HCEC 1CT (cell line): Measurements from ENCODE around the gene DEAF1.
A peak's percentile ranks its signal among the peaks of the same experiment; 100 is the strongest.
"Not testable (repeated sequence)": the region's sequence is repeated elsewhere in the genome, so short reads cannot be mapped to it uniquely, and the experiment has no call there.

Source experiments
- DNase-seq: peaks from one replicate; pipeline ENCODE4 v3.0.0-alpha.2; 2017

DEAF1 gene

DNA sequence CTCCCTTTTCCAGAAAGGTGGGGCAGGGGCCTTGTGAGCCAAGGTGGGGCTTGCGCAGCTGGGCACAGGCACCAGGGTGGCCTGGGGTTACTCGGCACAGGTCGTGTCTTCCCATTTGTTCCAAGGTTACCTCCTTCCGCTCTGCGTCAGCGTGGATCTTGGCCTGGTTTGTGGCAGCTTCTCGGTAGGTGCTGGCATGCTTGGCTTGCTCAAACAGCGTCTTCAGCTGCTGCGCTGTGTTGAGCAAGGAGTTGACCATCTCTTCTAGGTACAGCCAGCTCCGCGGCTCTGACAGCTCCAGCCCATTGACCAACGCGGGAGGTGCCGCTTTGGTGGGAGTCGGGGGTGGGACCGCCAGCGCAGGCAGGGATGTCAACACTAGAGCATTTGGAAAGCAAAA is 20.6 kb downstream of the DEAF1 start:
- DNase-seq = no peak

DNA sequence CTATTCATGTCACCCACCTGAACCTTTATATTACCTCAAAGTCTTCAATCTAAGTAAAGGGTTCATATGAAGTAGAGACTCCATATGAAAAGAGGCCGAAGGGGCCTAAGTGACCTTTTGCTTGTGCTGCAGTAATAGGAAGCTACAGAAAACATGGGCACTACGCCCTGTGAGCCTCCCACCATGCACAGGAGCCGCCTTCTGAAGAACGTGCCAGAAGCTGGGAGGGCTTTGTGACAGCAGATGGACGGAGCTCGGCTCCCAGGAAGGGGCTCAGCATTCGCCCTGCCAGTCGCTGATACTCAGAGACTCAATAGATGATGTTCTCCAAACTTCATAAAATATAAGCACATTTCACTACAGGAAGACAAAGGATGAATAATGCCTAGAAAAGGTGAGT is 21.2 kb downstream of the DEAF1 start:
- no peak for DNase-seq

DNA sequence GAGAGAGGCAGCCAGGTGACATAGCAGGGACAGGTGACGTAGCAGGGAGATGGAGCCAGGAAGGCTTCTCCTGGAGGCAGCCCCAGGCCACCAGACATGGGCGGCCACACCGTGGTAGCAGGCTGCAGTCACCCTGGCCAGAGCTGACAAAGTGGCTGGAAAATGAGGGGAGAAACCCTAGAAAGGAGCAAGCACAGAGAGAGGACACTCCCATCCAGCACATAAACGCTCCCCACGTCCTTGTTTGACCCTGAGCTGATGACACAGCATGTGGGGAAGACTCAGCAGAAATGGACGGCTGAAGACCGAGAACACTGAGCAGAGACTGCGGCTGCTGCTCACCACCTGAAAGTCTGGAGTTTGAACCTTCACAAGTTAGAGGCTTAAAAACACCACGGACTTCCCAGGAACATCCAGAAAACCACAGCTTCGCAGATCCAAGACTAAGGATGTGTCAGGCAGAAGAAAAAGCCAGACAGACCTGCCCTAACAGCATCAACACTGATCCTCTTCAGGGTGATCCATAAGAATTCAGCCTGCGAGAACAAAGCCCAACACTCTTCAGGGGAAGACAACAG is 29.2 kb downstream of the DEAF1 start:
- peak; percentile 38 for DNase-seq

DNA sequence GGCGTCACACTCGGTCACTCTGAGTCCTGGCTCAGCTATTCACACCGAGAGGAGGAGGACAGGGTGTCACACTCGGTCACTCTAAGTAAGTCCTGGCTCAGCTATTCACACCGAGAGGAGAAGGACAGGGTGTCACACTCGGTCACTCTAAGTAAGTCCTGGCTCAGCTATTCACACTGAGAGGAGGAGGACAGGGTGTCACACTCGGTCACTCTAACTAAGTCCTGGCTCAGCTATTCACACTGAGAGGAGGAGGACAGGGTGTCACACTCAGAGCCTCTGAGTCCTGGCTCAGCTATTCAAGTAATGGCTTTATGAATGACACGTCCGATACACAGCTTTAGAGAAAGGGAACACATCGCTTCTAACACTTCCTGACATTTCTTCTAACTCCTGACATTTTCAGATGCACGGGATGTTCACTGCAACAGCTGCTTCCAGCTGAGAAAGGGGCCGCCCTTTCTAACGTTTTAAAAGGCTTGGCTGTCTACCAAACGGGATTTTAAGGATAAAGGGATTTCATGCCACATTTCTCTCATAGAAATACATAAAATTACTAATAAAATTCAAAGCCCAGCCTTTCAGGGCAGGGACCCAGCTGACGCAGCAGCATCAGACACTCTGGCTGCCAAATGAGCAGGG is 29.8 kb downstream of the DEAF1 start:
- peak; percentile 20 for DNase-seq

DNA sequence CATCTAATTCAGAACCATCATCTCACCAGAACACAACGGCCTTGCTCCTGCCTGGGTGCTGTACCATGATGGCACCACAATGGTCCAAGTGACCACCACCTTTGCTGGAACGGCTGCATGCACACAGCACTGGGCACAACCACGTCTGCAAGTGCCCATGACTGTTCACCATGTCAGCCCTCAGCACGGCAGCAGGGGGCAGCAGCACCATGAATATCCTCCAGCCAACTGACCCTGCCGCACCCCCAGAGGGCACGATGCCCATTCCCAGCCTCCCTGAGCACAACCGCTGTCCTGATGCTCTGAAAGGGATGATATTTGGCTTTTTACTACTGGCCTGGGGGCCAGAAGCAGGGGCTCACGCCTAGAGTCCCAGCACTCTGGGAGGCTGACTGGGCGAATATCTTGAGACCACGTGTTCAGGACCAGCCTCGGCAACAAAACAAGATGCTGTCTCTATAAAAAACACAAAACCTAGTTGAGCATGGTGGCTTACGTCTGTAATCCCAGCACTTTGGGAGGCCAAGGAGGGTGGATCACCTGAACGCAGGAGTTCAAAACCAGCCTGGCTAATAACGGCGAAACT is 32.2 kb downstream of the DEAF1 start:
- peak; percentile 54 for DNase-seq

DNA sequence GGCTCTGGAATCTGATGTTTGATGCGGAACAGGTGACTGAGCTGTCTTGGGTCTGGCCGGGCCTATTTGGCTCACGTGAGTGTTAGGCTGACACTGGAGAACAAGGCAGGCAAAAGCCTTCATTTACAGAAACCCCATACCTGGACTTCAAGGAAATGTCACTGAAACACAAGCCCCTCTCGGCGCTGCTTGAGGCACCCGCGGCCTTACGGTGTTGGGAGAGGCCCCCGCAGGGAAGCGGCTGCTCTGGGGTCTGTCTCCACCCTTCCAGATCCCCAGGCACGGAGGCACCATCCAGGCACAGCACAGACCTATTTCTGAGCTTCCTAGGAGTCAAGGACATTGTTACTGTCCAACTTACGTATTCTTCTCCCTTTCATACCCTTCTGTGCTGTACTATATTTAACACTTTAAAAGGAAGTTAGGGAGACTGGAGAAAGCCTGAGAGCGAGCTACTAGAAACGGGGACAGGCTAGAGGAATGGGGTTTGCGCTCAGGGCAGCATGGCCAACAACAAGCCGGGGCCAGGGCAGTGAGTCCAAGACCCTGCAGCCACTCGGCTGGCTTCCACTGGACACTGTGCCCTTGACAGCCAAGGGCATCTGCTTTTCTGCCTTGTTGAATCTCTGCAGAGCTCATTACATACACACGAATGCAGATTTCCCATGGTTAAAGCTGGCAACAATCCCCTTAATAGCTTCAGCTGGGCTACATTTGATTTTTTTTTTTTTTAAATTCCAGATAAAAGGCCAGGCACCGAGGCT is 34.2 kb downstream of the DEAF1 start:
- no peak for DNase-seq

DNA sequence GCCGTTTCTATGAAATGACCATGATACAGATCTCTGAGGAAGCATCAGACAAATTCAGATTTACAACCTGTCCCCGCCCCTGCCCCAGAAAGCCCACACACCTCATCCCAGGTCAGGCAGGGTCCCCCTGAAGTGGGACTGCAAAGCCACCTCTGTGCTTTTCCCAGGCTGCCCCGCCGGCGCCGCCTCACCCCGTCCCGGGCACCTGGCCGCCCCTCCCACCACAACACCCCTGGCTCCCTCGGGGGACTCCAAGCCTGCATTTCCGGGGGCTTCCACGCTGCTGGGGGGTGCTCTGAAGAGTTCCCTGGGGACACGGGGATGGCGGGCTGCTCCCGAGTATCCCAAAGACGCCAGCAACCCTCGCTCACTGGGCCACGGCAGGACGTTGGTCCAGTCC is 34.7 kb downstream of the DEAF1 start:
- DNase-seq = no peak

DNA sequence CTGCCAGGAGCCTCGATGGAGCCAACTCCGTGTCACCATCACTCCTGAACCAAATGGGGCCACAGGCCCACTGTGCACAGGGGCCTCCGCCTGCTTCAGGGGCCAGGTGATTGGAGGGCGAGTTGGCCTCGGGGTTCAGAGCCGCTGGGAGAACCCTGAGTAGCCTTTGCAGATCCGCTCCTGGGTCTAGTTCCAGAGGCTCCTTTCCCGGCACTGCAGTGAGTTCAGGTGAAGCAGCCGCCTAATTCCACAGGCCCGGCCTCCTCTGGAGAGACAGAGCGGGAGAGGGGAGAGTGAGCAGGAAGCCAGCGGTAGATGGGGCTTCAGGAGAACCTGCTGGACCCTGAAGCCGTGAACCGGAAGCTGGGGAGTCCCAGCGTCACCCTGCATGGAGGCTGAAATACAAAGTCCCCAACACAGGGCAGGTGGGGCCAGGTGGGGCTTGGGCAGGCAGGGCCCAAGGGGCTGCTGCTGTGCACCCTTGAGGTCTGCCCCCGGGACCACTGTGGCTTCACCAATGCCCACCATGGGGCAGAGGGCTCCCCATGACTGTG is 35.4 kb downstream of the DEAF1 start:
- DNase-seq = no peak

DNA sequence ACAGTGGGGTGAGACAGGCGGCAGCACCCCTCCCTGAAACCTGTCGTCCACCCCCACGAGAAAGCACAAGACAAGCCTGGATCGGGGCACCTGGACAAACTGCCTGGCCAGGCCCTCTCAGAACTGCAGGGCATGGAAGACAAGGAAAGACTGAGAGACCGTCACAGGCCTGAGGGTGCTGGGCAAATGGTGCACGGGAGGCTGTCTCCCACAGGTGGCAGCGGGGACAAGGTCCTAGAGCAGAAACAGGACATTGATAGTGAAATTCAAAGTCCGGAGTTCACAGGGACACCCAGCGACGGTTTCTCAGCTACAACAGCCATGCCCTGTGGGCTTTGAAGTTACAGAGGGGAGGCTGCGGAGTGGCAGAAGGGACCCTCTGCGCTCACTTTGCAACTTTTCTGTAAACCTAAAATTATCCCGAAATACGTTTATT is 37.3 kb downstream of the DEAF1 start:
- DNase-seq = no peak

DNA sequence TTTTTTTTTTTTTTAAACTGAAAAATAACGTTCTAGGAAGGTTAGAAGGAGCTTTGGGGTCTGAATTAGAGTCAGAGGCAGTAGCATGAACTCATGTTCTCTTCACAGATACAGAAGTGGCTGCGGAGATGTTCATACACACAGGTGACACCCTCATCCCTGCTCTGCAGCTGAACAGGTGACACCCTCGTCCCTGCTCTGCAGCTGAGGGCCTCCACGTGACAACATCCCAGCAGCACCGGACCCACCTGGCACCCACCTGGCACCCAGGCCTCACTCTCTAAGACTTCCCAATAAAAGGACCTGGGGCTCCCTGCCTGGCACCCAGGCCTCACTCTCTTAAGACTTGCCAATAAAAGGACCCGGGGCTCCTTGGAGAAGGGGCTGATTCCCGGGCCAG is 38.2 kb downstream of the DEAF1 start:
- DNase-seq = no peak

DNA sequence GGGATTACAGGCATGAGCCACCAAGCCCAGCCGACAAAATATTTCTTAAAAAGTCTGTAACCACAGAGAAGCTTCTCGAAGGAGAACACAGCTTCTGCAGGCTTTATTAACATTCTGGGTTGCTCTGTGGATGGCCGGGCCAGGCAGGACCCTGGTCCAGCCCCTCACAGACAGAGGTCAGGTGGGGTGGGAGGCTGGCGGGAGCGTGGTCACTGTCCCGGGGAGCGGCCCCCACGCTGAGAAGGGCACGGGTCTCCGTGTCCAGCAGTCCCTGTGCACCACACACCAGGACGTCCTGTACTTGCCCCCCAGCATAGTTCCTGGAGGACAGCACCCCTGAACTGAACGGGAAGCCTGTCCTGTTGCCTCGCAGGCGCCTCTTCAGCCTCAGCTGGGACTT is 38.6 kb downstream of the DEAF1 start:
- no peak for DNase-seq

DNA sequence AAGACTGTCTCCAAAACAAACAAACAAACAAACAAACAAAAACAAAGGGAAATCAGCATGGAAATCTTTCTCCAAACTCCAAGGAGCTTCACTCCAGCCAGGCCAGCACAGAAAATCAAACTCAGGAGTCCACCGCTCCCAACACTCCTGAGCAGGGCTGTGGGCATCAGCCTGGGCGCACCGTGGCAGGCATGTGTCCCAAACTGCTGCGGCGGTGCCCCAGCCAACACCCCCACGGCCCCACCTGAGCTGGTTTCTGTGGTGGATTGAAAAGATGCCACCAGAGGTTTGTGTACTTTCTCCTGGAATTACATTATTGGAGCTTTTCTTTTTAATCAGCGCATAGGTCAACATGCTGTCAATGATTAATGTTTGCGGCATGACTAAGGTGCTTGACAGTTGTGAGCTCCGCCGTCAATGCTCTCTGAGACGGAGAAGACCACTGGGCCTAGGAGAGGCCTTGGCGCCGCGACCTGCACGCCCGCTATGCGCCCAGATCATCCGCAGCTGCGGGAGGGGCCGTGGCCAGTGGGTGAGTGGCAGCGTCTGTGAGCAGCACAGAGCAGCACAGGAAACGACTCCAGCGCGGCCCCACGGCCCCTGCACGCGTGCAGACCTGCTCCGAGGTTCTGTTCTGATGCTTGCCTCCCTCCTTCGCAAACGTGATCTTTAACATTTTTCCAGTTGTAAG is 39.8 kb downstream of the DEAF1 start:
- DNase-seq = no peak

DNA sequence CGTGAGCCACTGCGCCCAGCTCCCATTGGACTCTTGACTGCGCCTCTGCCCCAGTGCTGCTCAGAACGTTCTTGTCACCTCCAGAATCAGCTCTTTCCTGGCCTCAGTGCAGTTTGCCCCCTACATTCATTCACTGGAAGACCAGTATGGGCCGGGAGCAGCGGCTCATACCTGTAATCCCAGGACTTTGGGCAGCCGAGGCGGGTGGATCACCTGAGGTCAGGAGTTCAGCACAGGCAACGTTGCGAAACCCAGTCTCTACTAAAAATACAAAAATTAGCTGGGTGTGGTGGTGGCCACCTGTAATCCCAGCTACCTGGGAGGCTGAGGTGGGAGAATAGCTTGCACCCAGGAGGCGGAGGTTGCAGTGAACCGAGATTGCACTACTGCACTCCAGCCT is 40.6 kb downstream of the DEAF1 start:
- not testable (repeated sequence) for DNase-seq

DNA sequence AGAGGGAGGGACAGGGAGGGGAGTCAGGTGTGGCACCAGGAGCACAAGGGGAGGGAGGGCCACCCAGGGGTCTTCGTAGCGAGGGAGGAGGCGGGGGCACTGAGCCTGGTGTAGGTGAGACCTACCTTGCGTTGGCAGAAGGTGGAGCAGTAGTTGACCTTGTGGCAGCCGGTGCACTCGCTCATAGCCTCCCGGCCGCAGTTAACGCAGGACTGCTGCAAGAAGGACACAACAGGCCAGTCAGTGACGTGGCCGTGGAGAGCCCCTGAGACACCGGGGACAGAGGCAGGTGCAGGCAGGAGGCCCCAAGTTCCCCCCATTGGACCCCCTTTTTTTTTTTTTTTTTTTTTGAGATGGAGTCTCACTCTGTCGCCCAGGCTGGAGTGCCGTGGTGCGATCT is 41.2 kb downstream of the DEAF1 start:
- no peak for DNase-seq

DNA sequence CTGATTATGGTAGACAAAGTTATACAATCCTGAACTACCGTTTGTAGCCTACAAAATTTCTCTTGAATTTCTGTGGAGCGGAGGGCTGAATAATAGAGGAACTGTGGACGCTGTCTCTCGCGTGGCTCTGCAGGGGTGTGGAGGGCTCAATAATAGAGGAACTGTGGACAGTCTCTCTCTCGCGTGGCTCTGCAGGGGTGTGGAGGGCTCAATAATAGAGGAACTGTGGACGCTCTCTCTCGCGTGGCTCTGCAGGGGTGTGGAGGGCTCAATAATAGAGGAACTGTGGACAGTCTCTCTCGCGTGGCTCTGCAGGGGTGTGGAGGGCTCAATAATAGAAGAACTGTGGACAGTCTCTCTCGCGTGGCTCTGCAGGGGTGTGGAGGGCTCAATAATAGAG is 41.9 kb downstream of the DEAF1 start:
- not testable (repeated sequence) for DNase-seq

DNA sequence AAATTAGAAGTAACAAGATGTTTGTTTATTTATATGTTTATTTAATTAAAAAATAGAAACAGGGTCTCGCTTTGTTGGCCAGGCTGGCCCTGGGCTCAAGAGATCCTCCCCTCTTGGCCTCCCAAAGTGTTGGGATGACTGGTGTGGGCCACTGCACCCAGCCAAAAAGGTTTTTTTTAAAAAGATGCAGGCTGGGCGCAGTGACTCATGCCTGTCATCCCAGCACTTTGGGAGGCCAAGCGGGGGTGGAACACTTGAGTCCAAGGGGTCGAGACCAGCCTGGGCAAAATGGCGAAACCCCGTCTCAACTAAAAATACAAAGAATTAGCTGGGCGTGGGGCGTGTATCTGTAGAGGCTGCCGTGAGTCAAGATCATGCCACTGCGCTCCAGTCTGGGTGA is 44.5 kb downstream of the DEAF1 start:
- peak; percentile 34 for DNase-seq

DNA sequence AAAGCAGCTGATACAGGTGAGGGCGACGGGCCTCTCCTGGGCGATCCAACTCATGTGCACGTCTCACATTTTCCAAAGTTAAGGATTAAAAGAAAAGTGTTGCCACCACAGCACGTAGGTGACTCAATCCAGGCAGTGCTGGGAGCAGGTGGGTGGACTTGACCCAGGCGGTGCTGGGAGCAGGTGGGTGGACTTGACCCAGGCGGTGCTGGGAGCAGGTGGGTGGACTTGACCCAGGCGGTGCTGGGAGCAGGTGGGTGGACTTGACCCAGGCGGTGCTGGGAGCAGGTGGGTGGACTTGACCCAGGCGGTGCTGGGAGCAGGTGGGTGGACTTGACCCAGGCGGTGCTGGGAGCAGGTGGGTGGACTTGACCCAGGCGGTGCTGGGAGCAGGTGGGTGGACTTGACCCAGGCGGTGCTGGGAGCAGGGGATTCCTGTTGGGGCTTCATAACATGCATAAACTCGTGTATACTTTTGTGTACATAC is 47.3 kb downstream of the DEAF1 start:
- not testable (repeated sequence) for DNase-seq

DNA sequence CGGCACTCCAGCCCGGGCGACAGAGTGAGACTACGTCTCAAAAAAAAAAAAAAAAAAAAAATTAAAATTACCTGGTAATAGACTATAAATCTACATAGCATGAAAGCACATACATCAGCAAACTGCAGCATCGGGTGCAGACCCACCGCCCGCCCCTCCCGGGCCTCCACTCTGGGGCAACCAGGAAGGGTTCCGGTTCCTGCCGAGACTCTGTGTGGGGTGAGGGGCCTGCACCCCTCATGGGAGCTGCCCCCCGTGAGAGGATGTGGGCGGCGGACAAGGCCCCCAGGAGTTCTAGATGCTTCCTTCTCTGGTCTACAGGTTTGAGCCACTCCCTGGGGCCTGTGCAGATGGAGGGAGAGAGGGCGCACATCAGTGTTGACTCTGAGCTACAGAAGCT is 48.8 kb downstream of the DEAF1 start:
- DNase-seq = no peak

DNA sequence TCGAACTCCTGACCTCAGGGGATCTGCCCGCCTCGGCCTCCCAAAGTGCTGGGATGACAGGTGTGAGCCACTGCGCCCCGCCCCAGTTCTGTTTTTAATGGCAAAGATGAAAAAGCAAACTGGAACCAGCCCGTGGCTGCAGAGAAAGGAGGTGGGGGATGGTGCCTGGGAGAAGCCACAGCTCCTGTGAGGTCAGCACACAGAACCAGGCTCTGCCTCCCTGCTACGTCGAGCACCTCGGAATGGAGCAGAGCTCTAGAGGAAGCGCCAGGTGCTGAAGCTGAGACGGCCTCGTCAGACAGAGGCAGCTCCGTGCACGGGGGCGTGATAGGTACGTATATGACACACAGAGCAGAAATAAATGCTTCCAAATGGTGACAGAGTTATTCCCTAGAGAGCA is 49.5 kb downstream of the DEAF1 start:
- no peak for DNase-seq

DNA sequence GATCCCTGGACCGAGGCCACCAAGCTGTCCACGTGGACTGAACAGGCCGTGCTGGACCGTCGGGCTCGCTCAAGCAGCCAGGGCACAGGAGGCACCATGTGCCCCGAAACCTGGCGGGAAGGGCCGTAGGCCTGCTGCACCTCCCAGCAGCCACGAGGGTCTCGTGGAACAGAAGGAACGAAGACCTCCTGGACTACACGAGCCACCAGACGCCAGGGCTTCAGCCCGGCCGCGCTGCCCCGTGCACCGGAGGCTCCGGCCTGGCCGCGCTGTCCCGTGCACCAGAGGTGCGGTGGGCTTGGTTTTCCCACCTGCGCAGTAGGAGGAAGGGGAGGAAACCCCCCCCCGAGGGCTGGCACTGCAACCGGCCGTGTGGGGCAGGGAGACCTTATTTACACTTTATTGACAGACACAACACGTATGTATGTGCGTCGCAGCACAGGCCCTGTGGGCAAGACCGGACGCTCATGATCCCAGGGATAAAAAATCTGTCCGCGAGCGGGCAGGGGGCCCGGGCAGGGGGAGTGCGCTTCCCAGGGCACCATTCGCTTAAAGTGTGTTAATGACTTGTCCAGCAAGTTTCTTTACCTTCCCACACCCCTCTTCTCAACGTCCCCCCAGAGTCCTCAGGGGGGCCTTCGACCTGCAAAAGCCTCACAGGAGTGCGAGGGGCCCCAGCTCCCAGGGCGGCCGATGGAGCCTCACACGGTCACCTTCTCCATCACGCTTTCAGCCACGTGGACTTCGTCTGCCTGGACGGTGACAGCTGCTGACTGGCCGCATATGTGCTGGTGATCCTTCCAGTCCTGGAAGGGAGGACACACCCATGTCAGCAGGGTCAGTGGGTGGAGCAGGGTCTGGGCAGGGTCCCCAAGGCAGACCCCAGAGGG is 50.9 kb downstream of the DEAF1 start:
- DNase-seq = no peak

DNA sequence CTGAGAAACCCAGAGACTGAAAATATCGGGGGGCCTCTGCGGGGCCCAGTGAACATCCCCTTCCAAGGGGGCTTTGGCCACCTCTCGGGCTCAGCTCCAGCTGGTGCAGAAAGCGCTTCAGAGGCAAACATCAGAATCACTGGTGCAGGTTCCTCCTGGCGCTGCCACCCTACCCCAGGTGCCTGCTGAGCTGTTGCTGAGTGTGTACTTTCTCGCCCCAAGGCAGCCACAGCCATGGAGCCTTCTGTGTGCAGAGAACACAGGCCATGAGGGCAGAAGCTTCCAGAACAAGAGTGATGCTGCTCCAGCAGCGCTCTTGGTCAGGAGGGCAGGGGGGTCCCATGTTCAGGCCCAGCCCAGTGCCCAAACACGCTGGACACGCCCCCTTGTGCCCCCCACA is 51.7 kb downstream of the DEAF1 start:
- DNase-seq = no peak
